Activated T-cell treated with anti-CD3 and anti-CD28 coated beads, Interleukin-2, amount 50 U/mL, for 24 hours (primary cell): ENCODE measurements around the gene RHOU.
"Not testable (repeated sequence)": the region's sequence is repeated elsewhere in the genome, so short reads cannot be mapped to it uniquely, and the experiment has no call there.

Experiments used
- DNase-seq: peaks from one replicate; pipeline ENCODE4 v3.0.0-alpha.2; 2020
- H3K27ac Mint-ChIP-seq: 2 replicates; pipeline ENCODE4 v1.8.0; 2020; ENCODE audit warnings: mild to moderate bottlenecking, mixed read lengths
- H3K27me3 Mint-ChIP-seq: 2 replicates; pipeline ENCODE4 v1.8.0; 2020; ENCODE audit warnings: mixed read lengths
- H3K36me3 Mint-ChIP-seq: 2 replicates; pipeline ENCODE4 v1.8.0; 2020; ENCODE audit warnings: low read depth, mixed read lengths
- H3K4me1 Mint-ChIP-seq: 2 replicates; pipeline ENCODE4 v1.8.0; 2020; ENCODE audit warnings: low read depth, mixed read lengths
- H3K4me3 Mint-ChIP-seq: 2 replicates; pipeline ENCODE4 v1.8.0; 2020; ENCODE audit warnings: mild to moderate bottlenecking, moderate library complexity, mixed read lengths
- H3K9me3 Mint-ChIP-seq: 2 replicates; pipeline ENCODE4 v1.8.0; 2020; ENCODE audit warnings: mixed read lengths

RHOU gene

DNA sequence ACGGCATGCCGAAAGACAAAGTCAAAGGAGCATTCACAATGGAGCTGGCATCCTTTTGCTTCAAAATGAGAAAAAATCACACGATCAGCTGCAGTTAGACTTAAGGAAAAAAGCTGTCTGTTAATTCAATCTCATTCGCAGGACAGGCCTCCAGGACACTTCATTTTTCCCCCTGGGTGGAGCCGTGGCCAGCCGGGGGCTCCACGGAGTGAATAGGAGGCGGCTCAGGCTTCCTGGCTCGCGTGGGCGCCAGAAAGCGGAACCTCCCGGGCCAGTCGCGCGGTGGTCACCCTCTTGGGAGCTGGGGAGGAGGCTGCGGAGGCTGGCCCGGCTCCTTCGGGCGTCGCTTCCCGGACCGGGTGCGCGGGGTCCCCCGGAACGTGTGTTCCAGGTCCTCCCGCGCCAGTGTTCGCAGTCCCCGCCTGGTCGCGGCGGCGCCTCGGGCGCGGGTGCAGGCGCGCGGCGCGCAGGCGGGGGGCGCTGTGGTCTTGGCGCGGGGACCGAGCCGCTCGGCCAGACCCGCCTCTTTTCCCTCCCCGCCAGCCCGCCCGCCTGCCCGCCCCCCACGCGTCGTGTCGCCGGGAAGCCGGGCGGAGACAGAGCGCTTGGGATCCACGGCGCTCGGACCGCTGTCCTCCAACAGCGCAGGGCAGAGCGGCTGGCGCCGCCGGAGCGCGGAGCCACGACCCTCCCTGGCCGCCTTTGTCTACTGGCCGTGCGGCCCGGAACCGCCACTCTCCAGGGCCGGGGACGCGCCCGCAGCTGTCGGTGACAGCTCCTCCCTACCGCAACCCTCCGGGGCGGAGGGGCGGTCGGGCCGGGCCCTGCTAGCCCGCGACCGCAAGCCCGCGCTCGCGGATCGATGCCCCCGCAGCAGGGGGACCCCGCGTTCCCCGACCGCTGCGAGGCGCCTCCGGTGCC, at the start of gene RHOU:
Gene RHOU, plus strand, starts transcription at position 599 of the 921 bp plus-strand sequence. Its CDS starts 264 bp downstream, at position 863.
- peaks cover 21% of the 10 kb centered on the region for H3K4me1 Mint-ChIP-seq
- peak within 1 kb of the TSS; percentile 79 for H3K4me3 Mint-ChIP-seq
- H3K27ac Mint-ChIP-seq, result peak within 1 kb of the TSS; percentile 58
- DNase-seq, result peak; percentile 84
- H3K27me3 Mint-ChIP-seq, result peaks cover 13% of the 10 kb centered on the region
- H3K9me3 Mint-ChIP-seq, result no peaks in the 10 kb centered on the region
- no peaks in the 10 kb centered on the region for H3K36me3 Mint-ChIP-seq

DNA sequence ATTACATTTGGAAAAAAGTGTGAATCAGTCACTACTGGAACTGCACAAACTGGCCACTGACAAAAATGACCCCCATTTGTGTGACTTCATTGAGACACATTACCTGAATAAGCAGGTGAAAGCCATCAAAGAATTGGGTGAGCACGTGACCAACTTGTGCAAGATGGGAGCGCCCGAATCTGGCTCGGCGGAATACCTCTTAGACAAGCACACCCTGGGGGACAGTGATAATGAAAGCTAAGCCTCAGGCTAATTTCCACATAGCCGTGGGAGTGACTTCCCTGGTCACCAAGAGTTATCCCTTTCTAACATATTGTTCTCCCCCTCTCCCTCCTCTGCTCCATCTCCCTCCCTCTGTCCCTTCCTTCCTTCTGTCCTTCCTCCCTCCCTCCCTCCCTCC, 47.7 kb upstream of the RHOU start:
- Mint-ChIP-seq H3K4me3 (no peak overlapping the region), H3K9me3 (no peaks in the 10 kb centered on the region), H3K4me1 (no peaks in the 10 kb centered on the region), H3K27me3 (peaks cover 2% of the 10 kb centered on the region), H3K27ac (no peak overlapping the region), H3K36me3 (no peaks in the 10 kb centered on the region)
- DNase-seq, result no peak

GRCh38 chr1:228689255-228689654, 46.0 kb upstream of the RHOU start:
- Mint-ChIP-seq H3K4me1 (no peaks in the 10 kb centered on the region), H3K9me3 (no peaks in the 10 kb centered on the region), H3K27ac (no peak overlapping the region), H3K4me3 (no peak overlapping the region), H3K27me3 (no peaks in the 10 kb centered on the region), H3K36me3 (no peaks in the 10 kb centered on the region)
- no peak for DNase-seq

DNA sequence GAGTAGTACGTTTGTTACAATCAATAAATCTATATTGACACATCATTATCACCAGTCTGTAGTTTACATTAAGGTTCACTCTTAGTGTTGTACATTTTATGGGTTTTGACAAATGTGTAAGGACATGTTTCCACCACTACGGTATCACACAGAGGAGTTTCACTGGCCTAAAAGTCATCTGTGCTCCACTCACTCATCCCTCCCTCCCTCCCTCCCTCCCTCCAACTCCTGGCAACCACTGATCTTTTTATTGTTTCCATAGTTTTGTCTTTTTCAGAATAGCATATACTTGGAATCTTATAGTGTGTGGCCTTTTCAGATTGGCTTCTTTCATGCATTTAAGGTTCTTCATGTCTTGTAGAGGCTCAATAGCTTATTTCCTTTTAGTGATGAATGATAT, 44.1 kb upstream of the RHOU start:
- Mint-ChIP-seq H3K27me3 (no peaks in the 10 kb centered on the region), H3K4me3 (no peak overlapping the region)
- no peak for DNase-seq

DNA sequence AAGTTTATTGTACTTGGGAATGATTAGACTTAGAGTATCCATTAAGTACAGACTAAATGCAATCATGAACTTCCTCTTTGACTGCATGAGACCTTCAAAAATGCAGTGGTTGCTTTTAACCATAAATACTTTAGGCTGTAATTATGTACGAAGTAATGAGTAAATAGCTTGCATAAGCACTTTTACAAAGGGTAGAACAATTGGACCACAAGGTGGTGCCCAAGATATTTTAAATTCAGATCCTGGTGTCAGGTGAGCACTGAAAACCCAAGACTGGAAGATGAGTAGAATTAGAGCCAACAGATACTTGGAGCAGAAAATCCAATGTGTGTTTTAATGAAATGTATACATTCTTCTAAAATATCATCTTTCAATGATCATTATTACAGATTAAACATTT, 43.4 kb upstream of the RHOU start:
- H3K36me3 Mint-ChIP-seq, result no peaks in the 10 kb centered on the region
- no peak for DNase-seq
- peaks cover 10% of the 10 kb centered on the region for H3K4me1 Mint-ChIP-seq
- H3K27me3 Mint-ChIP-seq, result no peaks in the 10 kb centered on the region
- H3K9me3 Mint-ChIP-seq, result no peaks in the 10 kb centered on the region
- H3K4me3 Mint-ChIP-seq, result no peak overlapping the region
- H3K27ac Mint-ChIP-seq, result no peak overlapping the region

More for the DNA sequence above, 44.1 kb upstream of the RHOU start:
- no peaks in the 10 kb centered on the region for H3K9me3 Mint-ChIP-seq
- no peaks in the 10 kb centered on the region for H3K36me3 Mint-ChIP-seq
- H3K4me1 Mint-ChIP-seq, result peaks cover 10% of the 10 kb centered on the region
- H3K27ac Mint-ChIP-seq, result no peak overlapping the region

GRCh38 chr1:228694447-228694846, 40.8 kb upstream of the RHOU start:
- H3K4me1 Mint-ChIP-seq, result peaks cover 14% of the 10 kb centered on the region
- H3K9me3 Mint-ChIP-seq, H3K4me3 Mint-ChIP-seq, H3K27ac Mint-ChIP-seq, DNase-seq, H3K27me3 Mint-ChIP-seq, H3K36me3 Mint-ChIP-seq: not testable (repeated sequence)

- Mint-ChIP-seq H3K4me1 (peaks cover 14% of the 10 kb centered on the region), H3K36me3 (no peaks in the 10 kb centered on the region), H3K9me3 (no peaks in the 10 kb centered on the region), H3K4me3 (no peak overlapping the region), H3K27ac (no peak overlapping the region), H3K27me3 (no peaks in the 10 kb centered on the region)
- no peak for DNase-seq
Observed at GRCh38 chr1:228695015-228695955, 40.0 kb upstream of the RHOU start.

DNA sequence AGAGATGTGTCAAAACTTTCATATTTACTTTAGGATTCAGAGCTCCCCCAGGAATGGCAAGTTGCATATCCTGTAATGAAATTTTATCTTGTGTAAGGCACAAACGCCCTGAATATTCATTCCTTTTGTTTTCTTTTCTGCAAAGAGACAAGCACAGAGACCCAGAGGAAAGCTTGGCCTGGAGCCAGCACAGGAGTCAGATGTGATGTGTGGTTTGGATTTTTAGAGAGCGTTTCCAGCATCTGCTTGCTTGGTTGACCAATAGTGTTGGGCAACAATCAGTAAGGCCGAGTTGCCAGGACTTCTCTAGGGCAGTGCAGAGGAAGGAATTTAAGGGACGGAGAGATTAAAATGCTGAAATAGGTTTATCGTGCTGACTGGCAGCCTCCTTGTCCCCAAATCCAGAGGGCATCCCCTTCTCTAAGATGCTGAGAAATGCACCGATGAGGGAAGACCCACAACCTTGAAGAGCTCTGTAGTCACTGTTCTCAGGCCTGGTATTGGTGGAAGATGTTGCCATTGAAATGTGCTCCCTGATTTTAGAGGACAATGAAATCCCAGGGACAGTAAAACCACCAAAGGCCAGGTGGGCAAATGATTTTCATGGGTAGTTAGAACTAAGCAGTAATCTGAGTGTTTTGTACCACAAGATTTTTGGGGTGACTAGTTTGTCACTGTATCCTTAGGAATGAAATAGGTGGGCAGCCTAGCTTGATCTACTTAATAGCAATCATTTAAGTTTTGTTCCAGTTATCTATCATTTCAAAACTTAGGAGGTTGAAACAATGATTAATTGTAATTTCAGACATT, 37.9 kb upstream of the RHOU start:
- H3K27ac Mint-ChIP-seq, result no peak overlapping the region

DNA sequence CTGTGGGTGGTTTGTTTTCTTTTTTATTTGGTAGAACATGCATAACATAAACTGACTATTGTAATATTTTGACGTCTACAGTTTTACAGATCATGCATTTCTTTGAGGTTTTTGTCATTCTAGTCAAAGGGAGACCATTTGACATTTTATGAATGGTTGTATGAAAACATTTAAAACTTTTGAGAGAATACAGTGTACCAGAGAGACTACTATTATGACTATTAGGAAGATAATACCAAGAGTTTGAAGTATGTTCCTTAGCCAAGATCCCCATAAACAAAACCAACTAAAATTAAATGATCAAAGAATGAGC, 37.3 kb upstream of the RHOU start:
- H3K27ac Mint-ChIP-seq, result no peak overlapping the region
- H3K36me3 Mint-ChIP-seq, result no peaks in the 10 kb centered on the region
- H3K4me1 Mint-ChIP-seq, result peaks cover 14% of the 10 kb centered on the region
- no peak for DNase-seq
- H3K27me3 Mint-ChIP-seq, result no peaks in the 10 kb centered on the region
- peaks cover 3% of the 10 kb centered on the region for H3K9me3 Mint-ChIP-seq
- H3K4me3 Mint-ChIP-seq, result no peak overlapping the region

More for the DNA sequence above, 37.9 kb upstream of the RHOU start:
- Mint-ChIP-seq H3K4me3 (no peak overlapping the region), H3K27me3 (no peaks in the 10 kb centered on the region), H3K9me3 (no peaks in the 10 kb centered on the region), H3K36me3 (no peaks in the 10 kb centered on the region), H3K4me1 (peaks cover 14% of the 10 kb centered on the region)
- no peak for DNase-seq

DNA sequence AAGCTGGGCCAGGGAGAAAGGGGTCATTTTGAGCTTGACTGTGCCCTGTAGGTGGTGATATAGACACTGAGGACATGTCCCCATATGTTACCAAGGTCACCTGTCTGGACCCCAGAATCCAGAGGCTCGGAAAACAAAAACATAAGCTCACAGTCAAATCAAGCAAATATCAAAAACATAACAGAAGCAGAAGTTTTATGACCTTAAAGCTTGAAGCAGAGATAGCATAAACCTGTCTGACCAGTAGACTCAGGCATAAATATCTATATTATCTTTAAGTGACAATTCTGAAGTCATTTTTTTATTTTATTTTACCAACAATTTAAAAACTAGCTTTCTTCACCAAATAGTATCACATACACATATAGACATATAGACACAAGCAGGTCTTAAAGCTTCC, 32.8 kb upstream of the RHOU start:
- no peaks in the 10 kb centered on the region for H3K27me3 Mint-ChIP-seq
- DNase-seq, result no peak
- H3K27ac Mint-ChIP-seq, result no peak overlapping the region
- H3K36me3 Mint-ChIP-seq, result no peaks in the 10 kb centered on the region
- H3K4me1 Mint-ChIP-seq, result peaks cover 2% of the 10 kb centered on the region
- peaks cover 3% of the 10 kb centered on the region for H3K9me3 Mint-ChIP-seq
- no peak overlapping the region for H3K4me3 Mint-ChIP-seq

DNA sequence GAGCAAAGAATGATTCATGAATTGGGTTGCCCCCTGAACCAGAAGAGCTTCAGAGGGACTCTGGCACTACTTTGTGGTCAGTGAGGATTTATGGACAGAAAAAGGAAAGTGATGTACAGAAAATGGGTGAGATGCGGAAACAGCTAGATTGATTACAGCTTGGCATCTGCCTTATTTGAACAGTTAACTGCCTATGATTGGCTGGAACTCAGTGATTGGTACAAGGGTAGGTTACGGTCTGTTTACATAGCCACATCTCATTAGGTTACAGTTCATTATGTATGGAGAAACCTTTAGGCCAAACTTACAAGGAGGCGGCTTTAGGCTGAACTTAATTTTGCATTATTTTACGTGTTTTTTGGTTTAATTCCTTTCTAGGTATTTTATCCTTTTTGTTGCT, 29.0 kb upstream of the RHOU start:
- Mint-ChIP-seq H3K27me3 (peaks cover 5% of the 10 kb centered on the region), H3K27ac (no peak overlapping the region), H3K36me3 (no peaks in the 10 kb centered on the region), H3K9me3 (peaks cover 3% of the 10 kb centered on the region), H3K4me1 (no peaks in the 10 kb centered on the region), H3K4me3 (no peak overlapping the region)
- DNase-seq, result no peak

- Mint-ChIP-seq H3K27ac (no peak overlapping the region), H3K36me3 (no peaks in the 10 kb centered on the region), H3K4me1 (no peaks in the 10 kb centered on the region), H3K27me3 (no peaks in the 10 kb centered on the region), H3K4me3 (no peak overlapping the region), H3K9me3 (no peaks in the 10 kb centered on the region)
- DNase-seq, result no peak
Observed at GRCh38 chr1:228717081-228717480, 18.2 kb upstream of the RHOU start.

DNA sequence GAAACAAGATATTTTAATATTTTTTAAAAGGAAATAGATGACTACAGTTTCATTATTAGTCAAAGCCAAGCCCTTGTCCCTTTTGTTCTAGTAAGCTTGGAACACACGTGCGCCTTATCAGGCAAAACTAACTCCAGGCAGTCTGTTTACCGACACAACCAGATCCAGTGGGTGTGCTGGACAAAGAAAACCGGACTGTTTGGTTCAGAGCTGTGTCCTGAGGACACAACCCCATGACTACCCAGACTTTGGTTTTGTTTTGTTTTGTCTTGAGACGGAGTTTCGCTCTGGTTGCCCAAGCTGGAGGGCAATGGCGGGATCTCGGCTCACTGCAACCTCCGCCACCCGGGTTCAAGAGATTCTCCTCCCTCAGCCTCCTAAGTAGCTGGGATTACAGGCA, 13.9 kb upstream of the RHOU start:
- H3K4me3 Mint-ChIP-seq, result no peak overlapping the region
- H3K4me1 Mint-ChIP-seq, result no peaks in the 10 kb centered on the region
- H3K27ac Mint-ChIP-seq, result no peak overlapping the region
- no peaks in the 10 kb centered on the region for H3K9me3 Mint-ChIP-seq
- no peaks in the 10 kb centered on the region for H3K27me3 Mint-ChIP-seq
- H3K36me3 Mint-ChIP-seq, result no peaks in the 10 kb centered on the region
- DNase-seq, result no peak

DNA sequence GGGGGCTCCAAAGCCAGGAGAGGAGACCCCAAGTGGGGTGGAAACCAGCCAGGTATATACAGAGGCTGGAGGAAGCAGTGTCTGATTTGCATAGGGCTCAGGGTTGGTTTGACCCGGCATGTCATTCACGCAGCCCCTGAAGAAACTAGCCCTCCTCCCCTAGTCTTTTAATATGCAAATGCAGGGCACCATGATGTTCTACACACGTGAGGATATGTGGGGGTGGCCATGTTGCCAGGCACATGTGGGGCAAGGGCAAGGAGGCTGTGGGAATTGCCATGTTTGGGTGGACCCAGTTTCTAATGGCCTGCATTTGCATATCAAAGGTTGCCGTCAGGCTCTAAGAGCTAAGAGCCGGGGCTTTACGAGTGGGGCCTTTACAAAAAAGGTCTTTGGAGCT, 12.0 kb upstream of the RHOU start:
- Mint-ChIP-seq H3K9me3 (no peaks in the 10 kb centered on the region), H3K27me3 (peaks cover 4% of the 10 kb centered on the region), H3K36me3 (no peaks in the 10 kb centered on the region), H3K4me3 (no peak overlapping the region), H3K27ac (no peak overlapping the region), H3K4me1 (no peaks in the 10 kb centered on the region)
- no peak for DNase-seq
